MM.1S (cell line): ENCODE data around the gene DISP3.

Source experiments
- CTCF ChIP-seq: fragments of 300-600 bp; sonication (generic); IDR thresholded peaks from 2 replicates; pipeline ENCODE4 v1.5.1; 2016; ENCODE audit warnings: antibody characterized with exemption, low read length, mixed read lengths
- EZH2 ChIP-seq: fragments of 300-600 bp; sonication (generic); optimal IDR thresholded peaks from 2 replicates; pipeline ENCODE3; 2017; ENCODE audit warnings: low read depth, mild to moderate bottlenecking, antibody characterized with exemption, low read length, mixed read lengths
- EZH2phosphoT487 ChIP-seq: fragments of 300-600 bp; sonication (generic); IDR thresholded peaks from 2 replicates; pipeline ENCODE4 v1.6.1; 2018; ENCODE audit warnings: antibody characterized with exemption, low read length

- TF ChIP-seq CTCF (no peak), EZH2 (no peak), EZH2phosphoT487 (no peak)
Measured at GRCh38 chr1:11518016-11518701, 39.2 kb downstream of the DISP3 start.
